NCI-H1048 (cell line): ENCODE measurements around the gene PIK3C2B.

Experiments
- DNase-seq: peaks from one replicate; lab custom pipeline; 2025; lab: John Stamatoyannopoulos, UW

PIK3C2B gene

DNA sequence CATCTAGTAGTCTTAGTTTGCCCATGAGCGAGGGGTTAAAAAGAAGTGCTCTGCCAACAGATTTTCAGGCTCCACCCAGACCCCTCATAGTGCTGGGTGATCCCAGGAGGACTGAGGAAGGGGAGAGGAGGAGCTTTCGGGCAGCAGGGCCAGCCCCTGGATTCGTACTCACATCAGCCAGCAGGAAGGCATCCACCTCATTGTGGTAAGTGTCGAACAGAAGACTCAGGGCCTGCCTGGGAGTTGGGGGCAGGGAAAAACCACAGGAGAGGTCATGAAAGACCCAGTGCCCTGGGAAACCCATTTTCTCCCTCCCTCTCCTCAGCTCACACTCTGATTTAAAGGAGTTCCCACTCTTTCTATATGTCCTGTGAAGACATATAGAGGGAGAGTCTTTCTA is 34.9 kb downstream of the PIK3C2B start:
- DNase-seq = no peak

GRCh38 chr1:204457666-204458065 is 36.9 kb downstream of the PIK3C2B start:
- DNase-seq = no peak

GRCh38 chr1:204456826-204457442 is 37.7 kb downstream of the PIK3C2B start:
- no peak for DNase-seq

- no peak for DNase-seq
These were observed 38.8 kb downstream of the PIK3C2B start for GRCh38 chr1:204455831-204456145.

GRCh38 chr1:204455063-204455830 is 39.4 kb downstream of the PIK3C2B start:
- no peak for DNase-seq

DNA sequence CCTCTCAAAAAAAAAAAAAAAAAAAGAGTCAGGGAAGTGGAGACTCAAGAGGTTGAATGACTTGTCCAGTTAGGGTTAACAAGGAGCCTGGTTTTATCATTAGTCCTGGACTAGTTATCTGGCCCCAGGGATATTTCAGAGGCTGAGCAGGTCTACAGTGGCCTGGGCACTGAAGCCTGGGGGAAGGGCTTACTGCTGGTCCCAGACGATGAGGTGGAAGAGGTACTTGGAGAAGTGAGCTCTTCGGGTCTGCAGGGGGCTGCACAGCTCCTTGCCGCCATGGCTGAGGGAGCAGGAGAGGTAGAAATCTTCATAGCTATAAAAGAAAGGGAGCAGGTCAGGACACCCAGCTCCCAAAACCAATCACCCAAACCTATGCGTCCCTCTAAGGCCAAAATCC is 40.1 kb downstream of the PIK3C2B start:
- DNase-seq = no peak

GRCh38 chr1:204453141-204453772 is 41.3 kb downstream of the PIK3C2B start:
- no peak for DNase-seq

- DNase-seq = no peak
These were observed 43.1 kb downstream of the PIK3C2B start for GRCh38 chr1:204451352-204452124.

- DNase-seq = no peak
These were observed 43.9 kb downstream of the PIK3C2B start for GRCh38 chr1:204450461-204451257.

DNA sequence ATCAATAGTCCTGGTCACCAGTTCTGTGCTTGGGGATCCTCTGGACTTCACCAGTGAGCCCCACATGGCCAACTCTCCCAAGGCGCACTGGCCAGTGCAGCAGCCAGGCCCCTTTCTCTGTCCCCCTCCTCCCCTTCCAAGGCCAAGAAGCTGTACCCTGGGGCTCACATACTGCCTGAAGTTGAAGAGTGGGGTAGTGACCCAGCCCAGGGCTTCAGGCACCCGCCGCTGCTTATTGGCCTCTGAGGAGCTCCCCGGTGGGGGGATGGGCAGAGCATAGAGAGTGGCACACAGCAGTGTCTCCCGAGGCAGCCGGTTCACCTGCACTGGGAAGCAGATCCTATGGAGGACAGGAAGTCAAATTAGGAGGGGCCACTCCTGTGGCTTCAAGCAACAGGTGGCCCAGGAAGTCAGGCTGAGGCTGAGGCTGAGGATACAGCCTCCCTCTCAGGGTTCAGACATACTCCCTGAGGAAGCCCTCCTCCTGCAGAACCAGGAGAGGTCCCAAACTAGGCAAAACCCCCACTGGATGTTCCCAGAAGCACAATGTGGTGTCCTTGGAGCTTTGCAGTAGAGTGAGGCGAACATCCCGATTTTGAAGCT is 44.8 kb downstream of the PIK3C2B start:
- no peak for DNase-seq

GRCh38 chr1:204448991-204449677 is 45.5 kb downstream of the PIK3C2B start:
- no peak for DNase-seq

- no peak for DNase-seq
These were observed 46.2 kb downstream of the PIK3C2B start for GRCh38 chr1:204448344-204448964.

DNA sequence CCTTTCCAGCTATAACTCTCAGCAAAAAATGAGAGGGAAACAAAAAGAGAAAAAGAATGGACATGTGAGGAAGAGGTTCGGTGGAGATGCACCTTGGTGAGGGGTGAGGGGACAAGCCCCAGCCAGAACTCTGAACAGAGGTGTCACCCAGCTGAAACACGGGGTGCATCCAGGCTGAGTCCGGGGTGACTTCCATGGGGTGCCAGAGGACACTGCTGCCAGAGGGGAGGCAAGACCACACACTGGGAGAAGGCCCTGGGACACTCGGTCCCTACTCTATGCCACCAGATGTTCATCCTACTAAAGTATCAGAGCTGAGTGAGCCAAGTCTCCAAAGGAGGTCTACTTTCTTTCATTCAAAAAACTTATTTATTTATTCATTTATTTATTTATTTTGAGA is 46.9 kb downstream of the PIK3C2B start:
- DNase-seq = no peak

GRCh38 chr1:204447190-204447589 is 47.4 kb downstream of the PIK3C2B start:
- DNase-seq = no peak

GRCh38 chr1:204446413-204447111 is 48.0 kb downstream of the PIK3C2B start:
- DNase-seq = no peak

DNA sequence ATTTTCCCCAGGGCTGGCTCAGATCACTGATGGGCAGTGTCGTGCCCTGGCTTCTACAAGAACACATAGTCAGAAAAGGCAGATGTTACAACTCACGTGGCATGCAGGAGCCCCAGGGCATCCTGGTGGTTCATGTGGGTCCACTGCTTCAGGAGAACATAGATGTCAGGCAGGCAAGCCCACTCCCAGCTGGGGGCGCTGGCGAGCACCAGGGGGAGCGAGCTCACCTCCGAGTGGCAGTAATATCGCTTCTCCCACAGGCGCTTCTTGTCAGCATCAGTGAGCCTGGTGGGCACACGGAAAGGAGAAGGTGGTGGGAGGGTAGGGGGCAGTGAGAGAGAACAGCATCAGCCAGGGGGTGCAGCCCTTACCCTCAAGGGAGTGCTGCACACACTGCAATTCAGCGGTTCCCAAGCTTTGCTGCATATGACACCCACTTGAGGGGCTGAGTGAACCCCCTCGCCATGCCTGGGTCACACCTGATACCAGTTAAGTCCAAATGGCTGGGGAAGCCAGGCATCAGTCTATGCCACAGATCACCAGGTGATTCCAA is 48.7 kb downstream of the PIK3C2B start:
- peak; percentile 30 for DNase-seq
